MM.1S (cell line): ENCODE data around the gene LATS2.

ENCODE experiments used
- CTCF ChIP-seq: fragments of 300-600 bp; sonication (generic); IDR thresholded peaks from 2 replicates; pipeline ENCODE4 v1.5.1; 2016; ENCODE audit warnings: antibody characterized with exemption, low read length, mixed read lengths
- EZH2 ChIP-seq: fragments of 300-600 bp; sonication (generic); optimal IDR thresholded peaks from 2 replicates; pipeline ENCODE3; 2017; ENCODE audit warnings: low read depth, mild to moderate bottlenecking, antibody characterized with exemption, low read length, mixed read lengths
- EZH2phosphoT487 ChIP-seq: fragments of 300-600 bp; sonication (generic); IDR thresholded peaks from 2 replicates; pipeline ENCODE4 v1.6.1; 2018; ENCODE audit warnings: antibody characterized with exemption, low read length

- no peak for TF ChIP-seq CTCF
- TF ChIP-seq EZH2 = no peak
- no peak for TF ChIP-seq EZH2phosphoT487
Observed at GRCh38 chr13:20940083-20940482, 121.3 kb downstream of the LATS2 start.
